GM18873 (cell line): ENCODE data around the gene CCDC7.
"Not testable (repeated sequence)": the region's sequence is repeated elsewhere in the genome, so short reads cannot be mapped to it uniquely, and the experiment has no call there.

Experiments used
- ATAC-seq: cut with Tn5 transposase; IDR thresholded peaks from one replicate; pipeline ENCODE4 v1.9.1; 2021; ENCODE audit warnings: mild to moderate bottlenecking, moderate library complexity, moderate number of reproducible peaks; ENCODE audit not compliant: unreplicated experiment, low FRiP score

The CCDC7 gene

GRCh38 chr10:32680803-32681557, 235.0 kb downstream of the CCDC7 start:
- ATAC-seq, result no peak

GRCh38 chr10:32684291-32684690, 238.4 kb downstream of the CCDC7 start:
- ATAC-seq, result no peak

GRCh38 chr10:32687116-32687515, 241.2 kb downstream of the CCDC7 start:
- no peak for ATAC-seq

GRCh38 chr10:32687546-32687945, 241.6 kb downstream of the CCDC7 start:
- ATAC-seq, result no peak

- ATAC-seq, result no peak
Observed at GRCh38 chr10:32692174-32692573, 246.2 kb downstream of the CCDC7 start.

GRCh38 chr10:32693441-32693979, 247.6 kb downstream of the CCDC7 start:
- no peak for ATAC-seq

GRCh38 chr10:32699683-32700082, 253.7 kb downstream of the CCDC7 start:
- ATAC-seq, result not testable (repeated sequence)

- no peak for ATAC-seq
Observed at GRCh38 chr10:32713560-32713959, 267.6 kb downstream of the CCDC7 start.

GRCh38 chr10:32731527-32731926, 285.6 kb downstream of the CCDC7 start:
- no peak for ATAC-seq

- ATAC-seq, result no peak
Observed at GRCh38 chr10:32738958-32739357, 293.0 kb downstream of the CCDC7 start.

GRCh38 chr10:32744321-32744720, 298.4 kb downstream of the CCDC7 start:
- no peak for ATAC-seq

- no peak for ATAC-seq
Observed at GRCh38 chr10:32746869-32747268, 300.9 kb downstream of the CCDC7 start.

- ATAC-seq, result no peak
Observed at GRCh38 chr10:32751582-32751981, 305.6 kb downstream of the CCDC7 start.

- ATAC-seq, result not testable (repeated sequence)
Observed at GRCh38 chr10:32754900-32755299, 309.0 kb downstream of the CCDC7 start.

- ATAC-seq, result no peak
Observed at GRCh38 chr10:32771217-32771616, 325.3 kb downstream of the CCDC7 start.

- no peak for ATAC-seq
Observed at GRCh38 chr10:32773105-32773504, 327.2 kb downstream of the CCDC7 start.

GRCh38 chr10:32786968-32787367, 341.0 kb downstream of the CCDC7 start:
- ATAC-seq, result no peak

GRCh38 chr10:32787690-32788284, 341.8 kb downstream of the CCDC7 start:
- ATAC-seq, result no peak

GRCh38 chr10:32788359-32788758, 342.4 kb downstream of the CCDC7 start:
- ATAC-seq, result no peak

GRCh38 chr10:32790483-32790882, 344.5 kb downstream of the CCDC7 start:
- ATAC-seq, result no peak

GRCh38 chr10:32793033-32793432, 347.1 kb downstream of the CCDC7 start:
- no peak for ATAC-seq
